Measurements from ENCODE around the gene DYRK1A.

The DYRK1A gene

DNA sequence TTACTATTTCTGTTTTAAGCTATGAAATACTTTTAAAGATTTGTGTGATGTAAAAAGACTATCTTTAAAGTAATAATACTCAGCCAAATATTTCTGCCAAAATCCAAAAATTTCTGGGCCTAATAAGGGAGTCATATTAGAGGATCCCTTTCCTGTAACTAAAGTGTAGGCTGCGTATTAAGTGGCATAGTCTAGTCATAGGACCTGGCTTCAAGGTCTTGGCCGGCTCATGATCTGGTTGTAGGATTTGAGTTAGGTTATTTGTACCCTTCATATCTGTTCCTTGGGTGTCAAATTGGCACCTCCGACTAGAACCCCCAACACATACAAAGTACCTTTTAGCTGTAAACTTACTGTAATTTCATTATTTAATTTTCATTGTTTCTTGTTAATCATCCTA, 107.8 kb downstream of the DYRK1A start:
- ATAC-seq = no peak
- TF ChIP-seq RARB (CRISPR knock-in tag; IDR thresholded peaks at IDR 0.05) (no peak), ESRRG (CRISPR knock-in tag; IDR thresholded peaks at IDR 0.05) (no peak), ZNF565 (CRISPR knock-in tag; conservative IDR thresholded peaks at IDR 0.05; ENCODE audit: low read depth) (no peak), ARNTL (CRISPR knock-in tag; IDR thresholded peaks at IDR 0.05; ENCODE audit: borderline replicate concordance, low read depth) (no peak), CSDC2 (CRISPR knock-in tag; IDR thresholded peaks at IDR 0.05) (no peak), PATZ1 (CRISPR knock-in tag; IDR thresholded peaks at IDR 0.05; ENCODE audit: borderline replicate concordance) (no peak), ZNF70 (CRISPR knock-in tag; IDR thresholded peaks at IDR 0.05) (no peak), ZNF8 (CRISPR knock-in tag; IDR thresholded peaks at IDR 0.05) (no peak), ISL1 (CRISPR knock-in tag; IDR thresholded peaks at IDR 0.05) (no peak), PPARA (CRISPR knock-in tag; IDR thresholded peaks at IDR 0.05; ENCODE audit: borderline replicate concordance) (no peak), TOX (CRISPR knock-in tag; IDR thresholded peaks at IDR 0.05; ENCODE audit: borderline replicate concordance) (no peak), GLIS3 (CRISPR knock-in tag; IDR thresholded peaks at IDR 0.05) (no peak), ZC3H10 (CRISPR knock-in tag; IDR thresholded peaks at IDR 0.05) (no peak), ZFP30 (CRISPR knock-in tag; IDR thresholded peaks at IDR 0.05) (no peak), POU6F1 (CRISPR knock-in tag; IDR thresholded peaks at IDR 0.05; ENCODE audit: borderline replicate concordance, low read depth) (no peak), TCF4 (CRISPR knock-in tag; IDR thresholded peaks at IDR 0.05; ENCODE audit: borderline replicate concordance) (no peak), OSR1 (CRISPR knock-in tag; IDR thresholded peaks at IDR 0.05) (no peak)
- TF ChIP-seq, protein P1, sequence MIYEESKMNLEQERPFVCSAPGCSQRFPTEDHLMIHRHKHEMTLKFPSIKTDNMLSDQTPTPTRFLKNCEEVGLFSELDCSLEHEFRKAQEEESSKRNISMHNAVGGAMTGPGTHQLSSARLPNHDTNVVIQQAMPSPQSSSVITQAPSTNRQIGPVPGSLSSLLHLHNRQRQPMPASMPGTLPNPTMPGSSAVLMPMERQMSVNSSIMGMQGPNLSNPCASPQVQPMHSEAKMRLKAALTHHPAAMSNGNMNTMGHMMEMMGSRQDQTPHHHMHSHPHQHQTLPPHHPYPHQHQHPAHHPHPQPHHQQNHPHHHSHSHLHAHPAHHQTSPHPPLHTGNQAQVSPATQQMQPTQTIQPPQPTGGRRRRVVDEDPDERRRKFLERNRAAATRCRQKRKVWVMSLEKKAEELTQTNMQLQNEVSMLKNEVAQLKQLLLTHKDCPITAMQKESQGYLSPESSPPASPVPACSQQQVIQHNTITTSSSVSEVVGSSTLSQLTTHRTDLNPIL (CRISPR knock-in tag; IDR thresholded peaks at IDR 0.05; ENCODE audit: low read depth) = no peak
- TF ChIP-seq, protein P2, sequence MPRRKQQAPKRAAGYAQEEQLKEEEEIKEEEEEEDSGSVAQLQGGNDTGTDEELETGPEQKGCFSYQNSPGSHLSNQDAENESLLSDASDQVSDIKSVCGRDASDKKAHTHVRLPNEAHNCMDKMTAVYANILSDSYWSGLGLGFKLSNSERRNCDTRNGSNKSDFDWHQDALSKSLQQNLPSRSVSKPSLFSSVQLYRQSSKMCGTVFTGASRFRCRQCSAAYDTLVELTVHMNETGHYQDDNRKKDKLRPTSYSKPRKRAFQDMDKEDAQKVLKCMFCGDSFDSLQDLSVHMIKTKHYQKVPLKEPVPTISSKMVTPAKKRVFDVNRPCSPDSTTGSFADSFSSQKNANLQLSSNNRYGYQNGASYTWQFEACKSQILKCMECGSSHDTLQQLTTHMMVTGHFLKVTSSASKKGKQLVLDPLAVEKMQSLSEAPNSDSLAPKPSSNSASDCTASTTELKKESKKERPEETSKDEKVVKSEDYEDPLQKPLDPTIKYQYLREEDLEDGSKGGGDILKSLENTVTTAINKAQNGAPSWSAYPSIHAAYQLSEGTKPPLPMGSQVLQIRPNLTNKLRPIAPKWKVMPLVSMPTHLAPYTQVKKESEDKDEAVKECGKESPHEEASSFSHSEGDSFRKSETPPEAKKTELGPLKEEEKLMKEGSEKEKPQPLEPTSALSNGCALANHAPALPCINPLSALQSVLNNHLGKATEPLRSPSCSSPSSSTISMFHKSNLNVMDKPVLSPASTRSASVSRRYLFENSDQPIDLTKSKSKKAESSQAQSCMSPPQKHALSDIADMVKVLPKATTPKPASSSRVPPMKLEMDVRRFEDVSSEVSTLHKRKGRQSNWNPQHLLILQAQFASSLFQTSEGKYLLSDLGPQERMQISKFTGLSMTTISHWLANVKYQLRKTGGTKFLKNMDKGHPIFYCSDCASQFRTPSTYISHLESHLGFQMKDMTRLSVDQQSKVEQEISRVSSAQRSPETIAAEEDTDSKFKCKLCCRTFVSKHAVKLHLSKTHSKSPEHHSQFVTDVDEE (CRISPR knock-in tag; IDR thresholded peaks at IDR 0.05) = no peak
- TF ChIP-seq, protein P3, sequence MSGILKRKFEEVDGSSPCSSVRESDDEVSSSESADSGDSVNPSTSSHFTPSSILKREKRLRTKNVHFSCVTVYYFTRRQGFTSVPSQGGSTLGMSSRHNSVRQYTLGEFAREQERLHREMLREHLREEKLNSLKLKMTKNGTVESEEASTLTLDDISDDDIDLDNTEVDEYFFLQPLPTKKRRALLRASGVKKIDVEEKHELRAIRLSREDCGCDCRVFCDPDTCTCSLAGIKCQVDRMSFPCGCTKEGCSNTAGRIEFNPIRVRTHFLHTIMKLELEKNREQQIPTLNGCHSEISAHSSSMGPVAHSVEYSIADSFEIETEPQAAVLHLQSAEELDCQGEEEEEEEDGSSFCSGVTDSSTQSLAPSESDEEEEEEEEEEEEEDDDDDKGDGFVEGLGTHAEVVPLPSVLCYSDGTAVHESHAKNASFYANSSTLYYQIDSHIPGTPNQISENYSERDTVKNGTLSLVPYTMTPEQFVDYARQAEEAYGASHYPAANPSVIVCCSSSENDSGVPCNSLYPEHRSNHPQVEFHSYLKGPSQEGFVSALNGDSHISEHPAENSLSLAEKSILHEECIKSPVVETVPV (CRISPR knock-in tag; IDR thresholded peaks at IDR 0.05) = no peak

GRCh38 chr21:37475186-37475868, 108.8 kb downstream of the DYRK1A start:
- no peak for ATAC-seq
- TF ChIP-seq, protein P1 (CRISPR knock-in tag; IDR thresholded peaks at IDR 0.05; ENCODE audit: low read depth) = no peak
- TF ChIP-seq ESRRG (CRISPR knock-in tag; IDR thresholded peaks at IDR 0.05) = no peak
- TF ChIP-seq ARNTL (CRISPR knock-in tag; IDR thresholded peaks at IDR 0.05; ENCODE audit: borderline replicate concordance, low read depth) = no peak
- no peak for TF ChIP-seq ZNF8 (CRISPR knock-in tag; IDR thresholded peaks at IDR 0.05)
- TF ChIP-seq, protein P2 (CRISPR knock-in tag; IDR thresholded peaks at IDR 0.05) = no peak
- no peak for TF ChIP-seq PATZ1 (CRISPR knock-in tag; IDR thresholded peaks at IDR 0.05; ENCODE audit: borderline replicate concordance)
- no peak for TF ChIP-seq OSR1 (CRISPR knock-in tag; IDR thresholded peaks at IDR 0.05)
- no peak for TF ChIP-seq ZFP30 (CRISPR knock-in tag; IDR thresholded peaks at IDR 0.05)
- no peak for TF ChIP-seq CSDC2 (CRISPR knock-in tag; IDR thresholded peaks at IDR 0.05)
- TF ChIP-seq ZC3H10 (CRISPR knock-in tag; IDR thresholded peaks at IDR 0.05) = no peak
